A549 (cell line): ENCODE measurements around the gene UGT2B11.
"Not testable (repeated sequence)": the region's sequence is repeated elsewhere in the genome, so short reads cannot be mapped to it uniquely, and the experiment has no call there.

ENCODE experiments used
- BHLHE40 ChIP-seq: IDR thresholded peaks from 2 replicates; pipeline ENCODE4 v1.6.1; 2012; ENCODE audit warnings: low read depth, low read length, inconsistent platforms
- CBX2 ChIP-seq: fragments of 200-600 bp; sonication (generic); IDR thresholded peaks from 2 replicates; pipeline ENCODE4 v1.6.1; 2016; ENCODE audit warnings: low read depth, mild to moderate bottlenecking, borderline replicate concordance
- CBX8 ChIP-seq: fragments of 200-600 bp; sonication (generic); IDR thresholded peaks from 2 replicates; pipeline ENCODE4 v1.6.1; 2016
- EP300 ChIP-seq, 2 experiments: fragments of >200 bp; sonication (Bioruptor Twin); formaldehyde crosslinking; IDR thresholded peaks; 2 replicates in 1 of 2; 3 replicates in 1 of 2; pipeline ENCODE4 v1.6.1; 2016 to 2017
- POLR2A ChIP-seq: IDR thresholded peaks from 2 replicates; pipeline ENCODE4 v1.6.1; 2012; ENCODE audit warnings: mild to moderate bottlenecking, low read length
- RAD21 ChIP-seq, 2 experiments: fragments of >200 bp in 1 of 2; sonication (Bioruptor Twin) in 1 of 2; formaldehyde crosslinking in 1 of 2; IDR thresholded peaks in 1 of 2; conservative IDR thresholded peaks in 1 of 2; 2 replicates in 1 of 2; 3 replicates in 1 of 2; pipeline ENCODE4 v1.6.1; 2012 to 2018; ENCODE audit warnings: inconsistent platforms in 1 of 2
- RFX5 ChIP-seq: fragments of 450-650 bp; IDR thresholded peaks from 2 replicates; pipeline ENCODE4 v1.7.1; 2014; ENCODE audit warnings: antibody characterized with exemption, mild to moderate bottlenecking, moderate library complexity
- TF ChIP-seq, protein P1 (sequence below): fragments of 200-600 bp; sonication (generic); IDR thresholded peaks from 2 replicates; pipeline ENCODE4 v1.6.1; 2016; ENCODE audit warnings: antibody characterized with exemption, mild to moderate bottlenecking, moderate library complexity
- TF ChIP-seq, protein P2 (sequence below): fragments of >200 bp; sonication (Bioruptor Twin); formaldehyde crosslinking; IDR thresholded peaks from 3 replicates; pipeline ENCODE4 v1.5.1; 2016

DNA sequence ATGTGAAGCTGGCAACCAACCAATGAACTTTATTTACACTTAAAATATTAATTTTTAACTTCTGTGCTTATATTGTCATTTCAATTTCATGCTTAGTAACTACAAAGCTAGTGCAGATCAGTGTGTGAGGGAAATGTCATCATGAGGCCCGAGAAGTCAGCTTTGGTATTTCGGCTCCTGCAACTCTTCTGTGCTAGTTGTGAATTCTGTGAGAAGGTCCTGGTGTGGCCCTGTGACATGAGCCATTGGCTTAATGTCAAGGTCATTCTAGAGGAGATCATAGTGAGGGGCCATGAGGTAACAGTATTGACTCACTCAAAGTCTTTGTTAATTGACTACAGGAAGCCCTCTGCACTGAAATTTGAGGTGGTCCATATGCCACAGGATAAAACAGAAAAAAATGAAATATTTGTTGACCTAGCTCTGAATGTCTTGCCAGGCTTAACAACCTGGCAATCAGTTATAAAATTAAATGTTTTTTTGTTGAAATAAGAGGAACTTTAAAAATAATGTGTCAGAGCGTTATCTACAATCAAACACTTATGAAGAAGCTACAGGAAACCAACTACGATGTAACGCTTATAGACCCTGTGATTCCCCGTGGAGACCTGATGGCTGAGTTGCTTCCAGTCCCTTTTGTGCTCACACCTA is 32.9 kb downstream of the UGT2B11 start:
- TF ChIP-seq, protein P1, sequence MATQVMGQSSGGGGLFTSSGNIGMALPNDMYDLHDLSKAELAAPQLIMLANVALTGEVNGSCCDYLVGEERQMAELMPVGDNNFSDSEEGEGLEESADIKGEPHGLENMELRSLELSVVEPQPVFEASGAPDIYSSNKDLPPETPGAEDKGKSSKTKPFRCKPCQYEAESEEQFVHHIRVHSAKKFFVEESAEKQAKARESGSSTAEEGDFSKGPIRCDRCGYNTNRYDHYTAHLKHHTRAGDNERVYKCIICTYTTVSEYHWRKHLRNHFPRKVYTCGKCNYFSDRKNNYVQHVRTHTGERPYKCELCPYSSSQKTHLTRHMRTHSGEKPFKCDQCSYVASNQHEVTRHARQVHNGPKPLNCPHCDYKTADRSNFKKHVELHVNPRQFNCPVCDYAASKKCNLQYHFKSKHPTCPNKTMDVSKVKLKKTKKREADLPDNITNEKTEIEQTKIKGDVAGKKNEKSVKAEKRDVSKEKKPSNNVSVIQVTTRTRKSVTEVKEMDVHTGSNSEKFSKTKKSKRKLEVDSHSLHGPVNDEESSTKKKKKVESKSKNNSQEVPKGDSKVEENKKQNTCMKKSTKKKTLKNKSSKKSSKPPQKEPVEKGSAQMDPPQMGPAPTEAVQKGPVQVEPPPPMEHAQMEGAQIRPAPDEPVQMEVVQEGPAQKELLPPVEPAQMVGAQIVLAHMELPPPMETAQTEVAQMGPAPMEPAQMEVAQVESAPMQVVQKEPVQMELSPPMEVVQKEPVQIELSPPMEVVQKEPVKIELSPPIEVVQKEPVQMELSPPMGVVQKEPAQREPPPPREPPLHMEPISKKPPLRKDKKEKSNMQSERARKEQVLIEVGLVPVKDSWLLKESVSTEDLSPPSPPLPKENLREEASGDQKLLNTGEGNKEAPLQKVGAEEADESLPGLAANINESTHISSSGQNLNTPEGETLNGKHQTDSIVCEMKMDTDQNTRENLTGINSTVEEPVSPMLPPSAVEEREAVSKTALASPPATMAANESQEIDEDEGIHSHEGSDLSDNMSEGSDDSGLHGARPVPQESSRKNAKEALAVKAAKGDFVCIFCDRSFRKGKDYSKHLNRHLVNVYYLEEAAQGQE, result not testable (repeated sequence)
- not testable (repeated sequence) for TF ChIP-seq EP300 (IDR thresholded peaks at IDR 0.05); CBX8; RAD21 (conservative IDR thresholded peaks at IDR 0.05 in 1 of 2, IDR thresholded peaks at IDR 0.05 in 1 of 2); CBX2; BHLHE40; RFX5; POLR2A
- TF ChIP-seq, protein P2, sequence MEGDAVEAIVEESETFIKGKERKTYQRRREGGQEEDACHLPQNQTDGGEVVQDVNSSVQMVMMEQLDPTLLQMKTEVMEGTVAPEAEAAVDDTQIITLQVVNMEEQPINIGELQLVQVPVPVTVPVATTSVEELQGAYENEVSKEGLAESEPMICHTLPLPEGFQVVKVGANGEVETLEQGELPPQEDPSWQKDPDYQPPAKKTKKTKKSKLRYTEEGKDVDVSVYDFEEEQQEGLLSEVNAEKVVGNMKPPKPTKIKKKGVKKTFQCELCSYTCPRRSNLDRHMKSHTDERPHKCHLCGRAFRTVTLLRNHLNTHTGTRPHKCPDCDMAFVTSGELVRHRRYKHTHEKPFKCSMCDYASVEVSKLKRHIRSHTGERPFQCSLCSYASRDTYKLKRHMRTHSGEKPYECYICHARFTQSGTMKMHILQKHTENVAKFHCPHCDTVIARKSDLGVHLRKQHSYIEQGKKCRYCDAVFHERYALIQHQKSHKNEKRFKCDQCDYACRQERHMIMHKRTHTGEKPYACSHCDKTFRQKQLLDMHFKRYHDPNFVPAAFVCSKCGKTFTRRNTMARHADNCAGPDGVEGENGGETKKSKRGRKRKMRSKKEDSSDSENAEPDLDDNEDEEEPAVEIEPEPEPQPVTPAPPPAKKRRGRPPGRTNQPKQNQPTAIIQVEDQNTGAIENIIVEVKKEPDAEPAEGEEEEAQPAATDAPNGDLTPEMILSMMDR, result not testable (repeated sequence)
